Mucosa of descending colon (tissue), 3 donors: ENCODE results near the gene TRIM59. TPM values are rescaled to one million over a fixed set of nuclear protein-coding genes. Genes with fewer than 3 reads are reported as not detected.

ENCODE experiments used
- ATAC-seq: fragments of 200-7000 bp; cut with Tn5 transposase; one replicate; pipeline ENCODE4 v1.9.1; 2020; ENCODE audit warnings: mild to moderate bottlenecking, moderate library complexity
- DNase-seq, 3 donors: peaks; one replicate each; pipeline ENCODE4 v3.0.0-alpha.2; 2020
- H3K36me3 ChIP-seq: fragments of 200-600 bp; one replicate; pipeline ENCODE4 v1.8.0; 2021; ENCODE audit warnings: low read depth, mild to moderate bottlenecking
- H3K4me1 ChIP-seq: fragments of 200-600 bp; one replicate; pipeline ENCODE4 v1.8.0; 2021; ENCODE audit warnings: low read depth, mild to moderate bottlenecking
- H3K4me3 ChIP-seq: fragments of 200-600 bp; one replicate; pipeline ENCODE4 v1.8.0; 2021; ENCODE audit warnings: mild to moderate bottlenecking
- H3K9me3 ChIP-seq: fragments of 200-600 bp; one replicate; pipeline ENCODE4 v1.8.0; 2021; ENCODE audit warnings: mild to moderate bottlenecking
- intact Hi-C, 2 donors: fragments of 100-400 bp; cut with DNase I in 1 of 2; cut with micrococcal nuclease in 1 of 2; formaldehyde crosslinking; loops; one replicate each; pipeline versions ENCODE4 v1.11.0 to v1.11.1; 2022; cut with DNase I, micrococcal nuclease
- total RNA-seq, 3 donors: library from RNA; stranded (reverse); fragmentation: NEBNext Ultra II Directional in 2 of 3; extraction: Animal tissue kit (Norgen Biotek cat#: 25700) in 2 of 3; gene quantifications; one replicate each; pipeline versions ENCODE4 v1.2.1 to v1.2.4, GENCODE V29; 2021 to 2023
- TF ChIP-seq, protein P1 (sequence below): fragments of 200-600 bp; IDR thresholded peaks from one replicate; pipeline ENCODE4 v1.8.0; 2022; ENCODE audit warnings: antibody characterized with exemption, mild to moderate bottlenecking
- donor health status: DM: no; HTN: no; CAD: no; lungs with moderate emphysema.
- donor health status: DM: no; HTN: no; CAD: no.
- donor health status: DM: no; HTN: yes; CAD: no.

TRIM59 gene
- total RNA-seq, 3 donors from 2014 or later: 5.3 to 7.2 (median 6.0) TPM

DNA sequence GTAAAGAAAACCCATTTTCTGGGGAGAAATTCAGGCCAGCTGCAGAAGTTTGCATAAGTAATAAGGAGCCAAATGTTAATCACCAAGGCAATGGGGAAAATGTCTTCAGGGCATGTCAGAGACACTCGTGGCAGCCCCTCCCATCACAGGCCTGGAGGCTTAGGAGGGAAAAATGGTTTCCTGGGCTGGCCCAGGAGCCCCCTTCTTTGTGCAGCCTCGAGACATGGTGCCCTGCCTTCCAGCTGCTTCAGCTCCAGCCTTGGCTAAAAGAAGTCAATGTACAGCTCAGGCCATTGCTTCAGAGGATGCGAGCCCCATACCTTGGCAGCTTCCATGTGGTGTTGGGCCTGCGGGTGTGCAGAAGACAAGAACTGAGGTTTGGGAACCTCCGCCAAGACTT, 20.6 kb upstream of the TRIM59 start:
- Histone ChIP-seq H3K9me3 (peaks cover 18% of the 10 kb centered on the region), H3K4me3 (no peak overlapping the region), H3K4me1 (no peaks in the 10 kb centered on the region), H3K36me3 (no peaks in the 10 kb centered on the region)
- DNase-seq (no peak), ATAC-seq (no peak)
- intact Hi-C loops: no loop called here
- TF ChIP-seq, protein P1, sequence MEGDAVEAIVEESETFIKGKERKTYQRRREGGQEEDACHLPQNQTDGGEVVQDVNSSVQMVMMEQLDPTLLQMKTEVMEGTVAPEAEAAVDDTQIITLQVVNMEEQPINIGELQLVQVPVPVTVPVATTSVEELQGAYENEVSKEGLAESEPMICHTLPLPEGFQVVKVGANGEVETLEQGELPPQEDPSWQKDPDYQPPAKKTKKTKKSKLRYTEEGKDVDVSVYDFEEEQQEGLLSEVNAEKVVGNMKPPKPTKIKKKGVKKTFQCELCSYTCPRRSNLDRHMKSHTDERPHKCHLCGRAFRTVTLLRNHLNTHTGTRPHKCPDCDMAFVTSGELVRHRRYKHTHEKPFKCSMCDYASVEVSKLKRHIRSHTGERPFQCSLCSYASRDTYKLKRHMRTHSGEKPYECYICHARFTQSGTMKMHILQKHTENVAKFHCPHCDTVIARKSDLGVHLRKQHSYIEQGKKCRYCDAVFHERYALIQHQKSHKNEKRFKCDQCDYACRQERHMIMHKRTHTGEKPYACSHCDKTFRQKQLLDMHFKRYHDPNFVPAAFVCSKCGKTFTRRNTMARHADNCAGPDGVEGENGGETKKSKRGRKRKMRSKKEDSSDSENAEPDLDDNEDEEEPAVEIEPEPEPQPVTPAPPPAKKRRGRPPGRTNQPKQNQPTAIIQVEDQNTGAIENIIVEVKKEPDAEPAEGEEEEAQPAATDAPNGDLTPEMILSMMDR: no peak

DNA sequence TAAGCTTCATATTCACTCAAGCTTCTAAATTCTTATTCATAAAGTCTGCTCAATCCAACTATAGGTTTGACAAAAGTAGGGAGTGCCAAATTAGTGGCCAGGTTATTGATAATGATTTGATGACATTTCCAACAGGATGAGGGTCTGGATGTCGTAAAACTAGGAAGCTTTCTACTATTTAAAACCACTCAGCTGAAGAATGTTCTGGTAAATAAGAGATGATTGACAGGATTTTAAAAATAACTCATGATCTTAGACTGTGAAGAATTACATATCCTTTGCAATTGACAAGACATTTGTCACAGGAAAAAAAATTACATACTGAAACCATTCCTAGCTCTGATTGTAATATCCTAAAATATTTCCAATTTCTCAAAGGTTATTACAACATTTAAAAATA, 15.4 kb upstream of the TRIM59 start:
- intact Hi-C loops: no loop called here
- Histone ChIP-seq H3K4me1 (no peaks in the 10 kb centered on the region), H3K9me3 (peaks cover under 1% of the 10 kb centered on the region), H3K4me3 (no peak overlapping the region), H3K36me3 (no peaks in the 10 kb centered on the region)
- TF ChIP-seq, protein P1: no peak
- DNase-seq (no peak), ATAC-seq (no peak)

DNA sequence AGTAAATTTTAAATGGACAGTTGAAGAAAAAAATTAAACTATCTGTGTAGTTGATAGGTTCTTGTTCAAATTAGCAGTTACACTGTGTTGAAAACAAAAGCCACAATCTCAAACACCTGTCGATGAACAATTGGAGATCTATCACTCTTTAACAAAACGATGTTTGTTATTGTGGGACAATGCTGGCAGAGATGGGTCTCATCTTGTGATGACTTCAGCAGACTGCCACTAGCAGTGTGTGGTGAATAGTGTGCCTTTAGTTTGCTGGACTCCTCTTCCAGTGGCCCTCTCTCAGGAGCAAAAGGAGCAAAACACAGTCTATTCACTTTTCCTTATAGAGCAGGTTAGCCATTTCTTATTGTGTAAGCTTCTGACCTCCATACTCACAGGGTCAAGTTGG, 14.7 kb upstream of the TRIM59 start:
- Histone ChIP-seq H3K4me1 (no peaks in the 10 kb centered on the region), H3K4me3 (no peak overlapping the region), H3K36me3 (no peaks in the 10 kb centered on the region), H3K9me3 (no peaks in the 10 kb centered on the region)
- no peak for DNase-seq
- no peak for ATAC-seq
- intact Hi-C loops: no loop called here
- TF ChIP-seq, protein P1: no peak

DNA sequence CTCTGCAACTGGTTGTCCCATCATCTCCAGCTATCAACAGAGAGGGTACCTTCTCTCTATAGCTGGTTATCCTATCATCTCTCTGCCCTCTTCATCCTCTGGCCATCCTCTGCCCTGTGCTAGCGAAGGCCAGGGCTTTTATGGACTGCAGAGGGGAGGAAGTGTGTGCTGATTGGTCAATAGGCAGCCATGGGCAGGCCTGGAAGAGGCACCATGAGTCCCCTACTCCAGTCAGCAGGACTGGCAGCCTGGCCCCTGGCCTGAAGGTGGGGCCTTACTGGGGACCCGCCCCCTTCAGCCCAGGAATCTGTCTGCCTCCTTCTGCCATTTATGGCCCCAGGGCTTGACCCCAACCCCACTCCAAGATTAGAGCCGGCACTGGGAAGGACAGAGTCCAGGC, 10.4 kb upstream of the TRIM59 start:
- ATAC-seq (no peak), DNase-seq (no peak)
- H3K9me3 ChIP-seq: no peaks in the 10 kb centered on the region
- no peaks in the 10 kb centered on the region for H3K36me3 ChIP-seq
- TF ChIP-seq, protein P1: no peak
- H3K4me1 ChIP-seq: no peaks in the 10 kb centered on the region
- no peak overlapping the region for H3K4me3 ChIP-seq
- intact Hi-C loops: no loop called here

DNA sequence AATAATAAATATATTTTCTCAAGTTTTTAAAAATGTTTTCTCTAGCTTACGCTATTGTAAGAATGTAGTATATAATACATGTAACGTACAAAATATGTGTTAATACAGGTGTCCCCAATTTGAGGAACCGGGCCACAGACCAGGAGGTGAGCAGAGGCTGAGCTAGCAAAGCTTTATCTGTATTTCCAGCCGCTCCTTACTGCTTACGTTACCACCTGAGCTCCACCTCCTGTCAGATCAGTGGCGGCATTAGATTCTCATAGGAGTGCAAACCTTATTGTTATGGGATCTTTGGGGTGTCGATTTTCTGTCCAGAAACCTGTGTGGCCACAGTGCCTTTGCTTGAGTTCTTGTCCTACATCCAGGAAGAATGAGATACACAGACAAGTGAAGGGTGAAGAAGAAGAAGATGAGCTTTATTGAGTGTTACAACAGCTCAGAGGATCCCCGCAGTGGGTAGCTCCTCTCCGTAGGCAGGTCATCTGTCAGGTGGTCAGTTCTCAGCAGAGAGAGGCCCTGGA, 9.9 kb upstream of the TRIM59 start:
- ATAC-seq (no peak), DNase-seq (no peak)
- Histone ChIP-seq H3K9me3 (no peaks in the 10 kb centered on the region), H3K36me3 (no peaks in the 10 kb centered on the region), H3K4me1 (no peaks in the 10 kb centered on the region), H3K4me3 (no peak overlapping the region)
- TF ChIP-seq, protein P1: no peak
- intact Hi-C loops: no loop called here

DNA sequence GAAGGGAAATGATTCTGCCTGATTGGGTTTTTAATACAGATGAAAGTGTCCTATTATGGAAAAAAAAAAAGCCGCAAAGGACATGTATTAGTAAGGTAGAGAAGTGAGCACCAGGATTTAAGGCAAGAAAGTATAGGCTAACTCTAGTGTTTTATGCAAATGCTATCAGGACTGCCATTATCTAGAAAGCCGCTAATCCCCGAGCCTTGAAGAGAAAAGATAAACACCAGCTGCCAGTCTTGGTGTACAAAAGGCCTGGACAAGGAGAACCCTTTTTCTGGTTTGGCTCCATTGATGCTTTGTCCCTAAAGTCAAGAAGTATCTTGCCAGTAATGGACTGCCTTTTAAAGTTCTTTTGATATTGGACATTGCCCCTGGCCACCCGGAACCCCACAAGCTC, 8.6 kb upstream of the TRIM59 start:
- intact Hi-C loops: no loop called here
- DNase-seq (no peak), ATAC-seq (no peak)
- no peaks in the 10 kb centered on the region for H3K36me3 ChIP-seq
- H3K9me3 ChIP-seq: no peaks in the 10 kb centered on the region
- TF ChIP-seq, protein P1: no peak
- no peaks in the 10 kb centered on the region for H3K4me1 ChIP-seq
- no peak overlapping the region for H3K4me3 ChIP-seq
